KMS-11 (cell line): ENCODE results near the gene CST4.

Experiments used
- H2AFZ ChIP-seq: fragments of 200-600 bp; sonication (generic); 2 replicates; pipeline ENCODE4 v1.6.1; 2016; ENCODE audit warnings: antibody characterized with exemption, mixed run types, low read depth
- H3K27ac ChIP-seq: fragments of 200-600 bp; sonication (generic); 2 replicates; pipeline ENCODE4 v1.6.1; 2016; ENCODE audit warnings: mild to moderate bottlenecking, mixed run types
- H3K27me3 ChIP-seq: fragments of 200-600 bp; sonication (generic); 2 replicates; pipeline ENCODE4 v1.6.1; 2017; ENCODE audit warnings: mild to moderate bottlenecking, low read depth, mixed run types, moderate library complexity; ENCODE audit not compliant: insufficient read depth
- H3K36me3 ChIP-seq: fragments of 200-600 bp; sonication (generic); 2 replicates; pipeline ENCODE4 v1.6.1; 2017; ENCODE audit warnings: mild to moderate bottlenecking, mixed run types; ENCODE audit not compliant: insufficient read depth
- H3K4me1 ChIP-seq: fragments of 200-600 bp; sonication (generic); 2 replicates; pipeline ENCODE4 v1.6.1; 2016; ENCODE audit warnings: mild to moderate bottlenecking, low read depth, mixed run types; ENCODE audit not compliant: poor library complexity, severe bottlenecking
- H3K4me2 ChIP-seq: fragments of 200-600 bp; sonication (generic); 2 replicates; pipeline ENCODE4 v1.7.0; 2016; ENCODE audit warnings: mild to moderate bottlenecking, mixed run types
- H3K4me3 ChIP-seq: fragments of 200-600 bp; sonication (generic); IDR thresholded peaks from 2 replicates; pipeline ENCODE4 v1.6.1; 2017; ENCODE audit warnings: low read depth, low read length, mixed read lengths; ENCODE audit not compliant: insufficient read depth
- H3K79me2 ChIP-seq: fragments of 200-600 bp; sonication (generic); 2 replicates; pipeline ENCODE4 v1.6.1; 2016; ENCODE audit warnings: low read depth, mixed run types; ENCODE audit not compliant: insufficient read depth
- H3K9ac ChIP-seq: fragments of 200-600 bp; sonication (generic); 2 replicates; pipeline ENCODE4 v1.6.1; 2016; ENCODE audit warnings: mild to moderate bottlenecking, mixed run types
- H4K20me1 ChIP-seq: fragments of 200-600 bp; sonication (generic); 2 replicates; pipeline ENCODE4 v1.6.1; 2016; ENCODE audit warnings: mild to moderate bottlenecking, mixed run types; ENCODE audit not compliant: insufficient read depth
- TF ChIP-seq, protein P1 (sequence below): fragments of 200-600 bp; sonication (generic); conservative IDR thresholded peaks from 2 replicates; pipeline ENCODE4 v1.6.1; 2017; ENCODE audit warnings: low read depth, mild to moderate bottlenecking, antibody characterized with exemption, low read length, moderate library complexity, mixed read lengths

Gene CST4

DNA sequence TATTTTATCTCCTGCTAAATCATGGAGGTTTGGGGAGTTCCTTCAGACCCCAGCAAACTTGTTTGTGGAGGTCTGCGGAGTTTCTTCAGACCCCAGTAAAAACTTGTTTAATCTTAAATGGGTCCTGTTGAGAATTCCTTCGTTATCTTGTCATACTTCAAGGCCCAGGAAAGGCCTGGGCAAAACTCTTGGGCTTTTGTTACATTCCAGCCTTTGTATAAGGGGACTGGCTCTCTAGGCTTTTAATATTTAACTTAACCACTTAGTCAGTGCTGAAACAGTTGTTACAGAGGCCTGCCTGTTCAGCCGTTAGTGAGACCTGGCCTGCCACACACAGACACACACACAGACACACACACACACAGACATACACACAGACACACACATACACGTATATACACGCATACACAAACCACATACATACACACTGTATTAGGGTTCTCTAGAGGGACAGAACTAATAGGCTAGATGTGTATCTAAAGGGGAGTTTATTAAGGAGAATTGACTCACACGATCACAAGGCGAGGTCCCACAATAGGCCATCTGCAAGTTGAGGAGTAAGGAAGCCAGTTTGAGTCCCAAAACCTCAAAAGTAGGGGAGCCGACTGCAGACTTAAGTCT is 29.7 kb downstream of the CST4 start:
- Histone ChIP-seq H3K79me2 (no peaks in the 10 kb centered on the region), H2AFZ (no peak overlapping the region), H3K36me3 (no peaks in the 10 kb centered on the region), H4K20me1 (no peaks in the 10 kb centered on the region), H3K9ac (no peak overlapping the region), H3K27ac (no peak overlapping the region), H3K27me3 (no peaks in the 10 kb centered on the region), H3K4me1 (no peaks in the 10 kb centered on the region), H3K4me2 (no peak overlapping the region), H3K4me3 (no peak overlapping the region)
- TF ChIP-seq, protein P1, sequence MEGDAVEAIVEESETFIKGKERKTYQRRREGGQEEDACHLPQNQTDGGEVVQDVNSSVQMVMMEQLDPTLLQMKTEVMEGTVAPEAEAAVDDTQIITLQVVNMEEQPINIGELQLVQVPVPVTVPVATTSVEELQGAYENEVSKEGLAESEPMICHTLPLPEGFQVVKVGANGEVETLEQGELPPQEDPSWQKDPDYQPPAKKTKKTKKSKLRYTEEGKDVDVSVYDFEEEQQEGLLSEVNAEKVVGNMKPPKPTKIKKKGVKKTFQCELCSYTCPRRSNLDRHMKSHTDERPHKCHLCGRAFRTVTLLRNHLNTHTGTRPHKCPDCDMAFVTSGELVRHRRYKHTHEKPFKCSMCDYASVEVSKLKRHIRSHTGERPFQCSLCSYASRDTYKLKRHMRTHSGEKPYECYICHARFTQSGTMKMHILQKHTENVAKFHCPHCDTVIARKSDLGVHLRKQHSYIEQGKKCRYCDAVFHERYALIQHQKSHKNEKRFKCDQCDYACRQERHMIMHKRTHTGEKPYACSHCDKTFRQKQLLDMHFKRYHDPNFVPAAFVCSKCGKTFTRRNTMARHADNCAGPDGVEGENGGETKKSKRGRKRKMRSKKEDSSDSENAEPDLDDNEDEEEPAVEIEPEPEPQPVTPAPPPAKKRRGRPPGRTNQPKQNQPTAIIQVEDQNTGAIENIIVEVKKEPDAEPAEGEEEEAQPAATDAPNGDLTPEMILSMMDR = no peak

DNA sequence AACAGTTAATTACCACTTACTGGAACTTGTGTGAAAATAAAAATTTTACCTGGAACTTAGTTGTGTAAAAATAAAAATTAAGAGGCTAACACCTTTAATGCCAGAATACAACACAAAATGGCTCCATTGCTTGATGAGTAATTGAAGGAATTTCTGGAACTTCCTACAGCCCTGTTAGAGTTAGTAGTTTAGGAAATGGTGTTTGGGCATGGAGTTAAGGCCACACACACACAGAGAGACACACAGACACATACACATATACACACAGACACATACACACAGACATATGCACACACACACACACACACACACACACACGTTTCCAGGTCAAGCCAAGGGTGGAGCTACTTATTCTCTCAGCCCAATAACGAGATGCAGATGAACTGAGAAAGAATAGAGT is 30.5 kb downstream of the CST4 start:
- Histone ChIP-seq H3K27ac (no peak overlapping the region), H3K27me3 (no peaks in the 10 kb centered on the region), H4K20me1 (no peaks in the 10 kb centered on the region), H3K4me3 (no peak overlapping the region), H2AFZ (no peak overlapping the region), H3K4me2 (no peak overlapping the region), H3K4me1 (no peaks in the 10 kb centered on the region), H3K9ac (no peak overlapping the region), H3K79me2 (no peaks in the 10 kb centered on the region), H3K36me3 (no peaks in the 10 kb centered on the region)
- TF ChIP-seq, protein P1 = no peak

DNA sequence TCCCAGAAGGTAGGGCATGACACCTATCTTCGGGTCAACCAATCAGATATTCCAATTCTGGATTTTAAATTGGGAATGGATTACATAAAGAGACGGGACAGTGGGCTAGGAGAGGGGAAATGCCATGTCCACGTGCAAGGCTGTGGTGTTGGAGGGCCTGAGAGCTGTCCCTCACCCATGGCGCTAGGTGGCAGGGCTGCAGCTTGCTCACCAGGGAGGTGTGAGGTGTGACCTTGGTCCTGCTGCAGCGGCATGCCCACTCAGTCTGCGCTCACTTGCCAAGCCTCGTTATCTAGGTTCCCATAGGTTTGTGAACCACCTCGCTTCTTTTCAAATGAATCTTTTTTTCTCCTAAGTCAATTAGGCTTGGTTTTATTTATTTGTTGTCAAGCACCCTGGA is 31.6 kb downstream of the CST4 start:
- Histone ChIP-seq H3K27me3 (no peaks in the 10 kb centered on the region), H3K4me3 (no peak overlapping the region), H3K79me2 (no peaks in the 10 kb centered on the region), H4K20me1 (no peaks in the 10 kb centered on the region), H3K9ac (no peak overlapping the region), H3K4me1 (no peaks in the 10 kb centered on the region), H3K27ac (no peak overlapping the region), H3K4me2 (no peak overlapping the region), H3K36me3 (no peaks in the 10 kb centered on the region), H2AFZ (no peak overlapping the region)
- TF ChIP-seq, protein P1 = no peak

DNA sequence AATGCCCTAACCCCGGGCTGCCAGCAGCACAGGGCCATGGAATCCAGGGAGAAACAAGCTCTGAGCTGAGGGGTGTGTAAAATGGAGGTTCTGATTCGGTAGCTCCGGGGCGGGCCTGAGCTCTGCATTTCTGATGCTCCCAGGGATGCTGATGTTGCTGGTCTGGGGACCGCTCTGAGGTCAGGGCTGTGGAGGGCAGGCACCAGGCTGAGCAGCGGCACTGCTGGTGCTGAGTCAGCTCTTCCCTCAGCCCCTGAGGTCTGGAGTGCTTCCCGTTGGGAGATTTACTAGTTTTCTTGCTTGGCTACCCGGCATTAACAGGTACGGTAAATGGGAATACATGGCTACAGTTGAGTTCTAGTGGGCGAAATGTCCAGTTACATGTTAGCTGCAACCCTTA is 32.5 kb downstream of the CST4 start:
- Histone ChIP-seq H3K27ac (no peak overlapping the region), H3K36me3 (no peaks in the 10 kb centered on the region), H3K9ac (no peak overlapping the region), H3K27me3 (no peaks in the 10 kb centered on the region), H3K4me3 (no peak overlapping the region), H3K4me1 (no peaks in the 10 kb centered on the region), H4K20me1 (no peaks in the 10 kb centered on the region), H2AFZ (no peak overlapping the region), H3K79me2 (no peaks in the 10 kb centered on the region), H3K4me2 (no peak overlapping the region)
- TF ChIP-seq, protein P1 = no peak
